ENCODE measurements around the gene SCOC.

DNA sequence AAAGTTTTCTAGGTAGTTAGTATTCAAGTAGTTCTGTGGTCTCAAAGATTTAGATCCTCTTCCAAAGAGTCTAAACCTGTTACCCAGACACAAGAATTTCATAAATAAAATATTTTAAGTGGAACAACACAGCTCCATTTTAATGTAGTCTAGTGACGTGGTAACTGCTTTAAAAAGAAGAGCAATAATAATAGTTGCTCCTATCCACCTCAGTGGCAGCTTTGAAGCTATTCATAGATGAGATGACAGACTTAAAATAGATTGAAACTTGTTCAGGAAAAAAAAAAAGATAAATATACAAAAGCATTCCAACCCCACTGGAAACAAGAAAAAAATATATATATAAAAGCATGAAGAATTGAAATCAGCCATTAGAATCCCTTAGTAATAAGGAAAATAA lies 14.6 kb downstream of the SCOC start:
- TF ChIP-seq CTCF (IDR thresholded peaks at IDR 0.05): no peak
- TF ChIP-seq ZFX (IDR thresholded peaks at IDR 0.05; ENCODE audit: borderline replicate concordance): no peak
